BE2C (cell line): ENCODE data around the gene CARF. TPM values are rescaled to one million over a fixed set of nuclear protein-coding genes. Genes with fewer than 3 reads are reported as not detected.

Experiments used
- DNase-seq: peaks from one replicate; pipeline ENCODE4 v3.0.0-alpha.2; 2020
- H3K27me3 ChIP-seq: fragments of 250-450 bp; sonication (Bioruptor Pico); 2 replicates; pipeline ENCODE4 v1.5.1; 2020; ENCODE audit warnings: mild to moderate bottlenecking
- H3K36me3 ChIP-seq: fragments of 250-450 bp; sonication (Bioruptor Pico); 2 replicates; pipeline ENCODE4 v1.5.1; 2020; ENCODE audit warnings: mild to moderate bottlenecking
- H3K4me1 ChIP-seq: fragments of 250-450 bp; sonication (Bioruptor Pico); 2 replicates; pipeline ENCODE4 v1.5.1; 2020
- H3K4me3 ChIP-seq: 2 replicates; pipeline ENCODE4 v1.5.1; 2011; ENCODE audit warnings: low read depth, low read length
- H3K9me3 ChIP-seq: fragments of 250-450 bp; sonication (Bioruptor Pico); 2 replicates; pipeline ENCODE4 v1.5.1; 2020
- CTCF ChIP-seq: IDR thresholded peaks from 2 replicates; pipeline ENCODE4 v1.5.1; 2012; ENCODE audit warnings: mild to moderate bottlenecking, low read depth, low read length
- polyA plus RNA-seq: library from polyadenylated mRNA; unstranded; fragments of >200 nt; gene quantifications from one replicate; pipeline ENCODE4 v1.2.1, GENCODE V29; 2012; ENCODE audit warnings: low read depth, missing spikeins; ENCODE audit not compliant: insufficient read length, insufficient read depth

Gene CARF
- polyA plus RNA-seq: 1.9 TPM

GRCh38 chr2:202911512-202912341 is at the start of gene CARF, which contains the start of gene WDR12:
CARF (plus strand) TSS chr2:202912275; CDS start chr2:202941903, 29,628 bp downstream.
WDR12 (minus strand) TSS chr2:202911673; CDS start chr2:202911476, 197 bp downstream.
- peak; percentile 95 for DNase-seq
- Histone ChIP-seq H3K4me3 (peak within 1 kb of the TSS; percentile 88), H3K27me3 (no peaks in the 10 kb centered on the region), H3K9me3 (no peaks in the 10 kb centered on the region), H3K4me1 (no peaks in the 10 kb centered on the region), H3K36me3 (peaks cover 20% of the 10 kb centered on the region)
- no peak for TF ChIP-seq CTCF

GRCh38 chr2:202870431-202871299 is 41.4 kb upstream of the CARF start:
- DNase-seq: peak; percentile 73

GRCh38 chr2:202871300-202872141 is 40.6 kb upstream of the CARF start, which contains the start of gene ICA1L:
ICA1L (minus strand) TSS chr2:202871766; CDS start chr2:202829009, 42,757 bp downstream.
- no peaks in the 10 kb centered on the region for H3K9me3 ChIP-seq
- 0 out of 2 replicates have a peak, but pooled peaks cover 3% of the 10 kb centered on the region for H3K4me1 ChIP-seq
- H3K36me3 ChIP-seq: no peaks in the 10 kb centered on the region; the same call in 1 of the 2 replicates
- peak; percentile 85 for DNase-seq
- no peak for TF ChIP-seq CTCF
- peak within 1 kb of the TSS; percentile 94 for H3K4me3 ChIP-seq
- H3K27me3 ChIP-seq: no peaks in the 10 kb centered on the region

More at GRCh38 chr2:202870431-202871299, 41.4 kb upstream of the CARF start:
- Histone ChIP-seq H3K4me1 (0 out of 2 replicates have a peak, but pooled peaks cover 3% of the 10 kb centered on the region), H3K36me3 (no peaks in the 10 kb centered on the region; the same call in 1 of the 2 replicates), H3K27me3 (no peaks in the 10 kb centered on the region), H3K9me3 (no peaks in the 10 kb centered on the region), H3K4me3 (peak overlapping the region; percentile 94)
- peak; percentile 76 for TF ChIP-seq CTCF

GRCh38 chr2:202877699-202878098 is 34.4 kb upstream of the CARF start:
- H3K36me3 ChIP-seq: peaks cover 24% of the 10 kb centered on the region
- no peaks in the 10 kb centered on the region for H3K4me1 ChIP-seq
- DNase-seq: no peak
- H3K27me3 ChIP-seq: no peaks in the 10 kb centered on the region
- H3K4me3 ChIP-seq: no peak overlapping the region
- H3K9me3 ChIP-seq: no peaks in the 10 kb centered on the region
- TF ChIP-seq CTCF: no peak

GRCh38 chr2:202881570-202881969 is 30.5 kb upstream of the CARF start:
- Histone ChIP-seq H3K9me3 (no peaks in the 10 kb centered on the region), H3K36me3 (peaks cover 58% of the 10 kb centered on the region), H3K4me3 (no peak overlapping the region), H3K4me1 (no peaks in the 10 kb centered on the region), H3K27me3 (no peaks in the 10 kb centered on the region)
- DNase-seq: no peak
- TF ChIP-seq CTCF: no peak
